IMR-90 (cell line): ENCODE results near the gene SSBP2. TPM values are rescaled to one million over a fixed set of nuclear protein-coding genes. Genes with fewer than 3 reads are reported as not detected.

Experiments used
- ATAC-seq: fragments of 200-7000 bp; cut with Tn5 transposase; 2 replicates; pipeline ENCODE4 v1.9.1; 2020; ENCODE audit warnings: low read depth, mild to moderate bottlenecking, moderate library complexity
- BruUV-seq: library from RNA; stranded (reverse); fragments of 400-500 nt; replicated peaks from 2 replicates; lab custom pipeline; 2021; lab: Mats Ljungman, UMichigan
- CTCF ChIA-PET: fragments of 300-600 bp; formaldehyde crosslinking; extraction: SDS; loops from one replicate; lab custom pipeline; 2021; ENCODE audit warnings: antibody characterized with exemption; lab: Yijun Ruan, JAX
- POLR2A ChIA-PET: fragments of 300-600 bp; sonication (Branson Sonifier 250); formaldehyde crosslinking; loops from one replicate; lab custom pipeline; 2022; ENCODE audit warnings: antibody characterized with exemption; ENCODE audit not compliant: unreplicated experiment; lab: Charles Lee
- DNase-seq: peaks from one replicate; pipeline ENCODE4 v3.0.0; 2013
- H2AFZ ChIP-seq: replicated peaks from 2 replicates; pipeline ENCODE3; 2013; ENCODE audit warnings: low read length, mild to moderate bottlenecking; ENCODE audit not compliant: poor library complexity
- H2AK5ac ChIP-seq: 2 replicates; pipeline ENCODE4 v1.6.1; 2013; ENCODE audit warnings: low read depth, low read length, inconsistent platforms
- H2AK9ac ChIP-seq: replicated peaks from 2 replicates; pipeline ENCODE3; 2013; ENCODE audit warnings: mild to moderate bottlenecking, low read depth, low read length, moderate library complexity; ENCODE audit not compliant: poor library complexity
- H2BK120ac ChIP-seq: 2 replicates; pipeline ENCODE4 v1.6.1; 2013; ENCODE audit warnings: low read depth, low read length, inconsistent platforms
- H2BK15ac ChIP-seq: 3 replicates; pipeline ENCODE4 v1.6.1; 2013; ENCODE audit warnings: low read depth, low read length, inconsistent platforms
- H2BK20ac ChIP-seq: 2 replicates; pipeline ENCODE4 v1.6.1; 2013; ENCODE audit warnings: low read depth, mild to moderate bottlenecking, inconsistent platforms, low read length, moderate library complexity
- H2BK5ac ChIP-seq: 2 replicates; pipeline ENCODE4 v1.6.1; 2013; ENCODE audit warnings: mild to moderate bottlenecking, low read depth, low read length, inconsistent platforms; ENCODE audit not compliant: poor library complexity, severe bottlenecking
- H3K14ac ChIP-seq: replicated peaks from 2 replicates; pipeline ENCODE4 v1.6.1; 2013; ENCODE audit warnings: low read depth, low read length, inconsistent platforms
- H3K18ac ChIP-seq: 2 replicates; pipeline ENCODE4 v1.6.1; 2013; ENCODE audit warnings: low read depth, low read length, control low read depth
- H3K23ac ChIP-seq: 2 replicates; pipeline ENCODE4 v1.6.1; 2013; ENCODE audit warnings: low read depth, low read length, inconsistent platforms
- H3K27ac ChIP-seq: 2 replicates; pipeline ENCODE4 v1.5.1; 2013; ENCODE audit warnings: mild to moderate bottlenecking, control low read depth, low read length; ENCODE audit not compliant: insufficient read depth
- H3K27me3 ChIP-seq: 2 replicates; pipeline ENCODE4 v1.6.1; 2013; ENCODE audit warnings: low read length; ENCODE audit not compliant: control insufficient read depth, insufficient read depth
- H3K36me3 ChIP-seq: 2 replicates; pipeline ENCODE4 v1.6.1; 2013; ENCODE audit warnings: low read length, mixed read lengths; ENCODE audit not compliant: control insufficient read depth, insufficient read depth
- H3K4ac ChIP-seq: 2 replicates; pipeline ENCODE4 v1.6.1; 2013; ENCODE audit warnings: low read depth, low read length, inconsistent platforms
- H3K4me1 ChIP-seq: 2 replicates; pipeline ENCODE4 v1.6.1; 2013; ENCODE audit warnings: low read length, mixed read lengths; ENCODE audit not compliant: control insufficient read depth, insufficient read depth
- H3K4me2 ChIP-seq: 2 replicates; pipeline ENCODE4 v1.6.1; 2013; ENCODE audit warnings: low read depth, mild to moderate bottlenecking, control low read depth, low read length, moderate library complexity
- H3K4me3 ChIP-seq: 2 replicates; pipeline ENCODE4 v1.5.1; 2013; ENCODE audit warnings: low read depth, mild to moderate bottlenecking, control low read depth, low read length, moderate library complexity; ENCODE audit not compliant: insufficient read depth
- H3K56ac ChIP-seq: 2 replicates; pipeline ENCODE4 v1.6.1; 2013; ENCODE audit warnings: low read length, inconsistent platforms; ENCODE audit not compliant: insufficient read depth; ENCODE audit errors: extremely low read depth
- H3K79me1 ChIP-seq, 2 experiments: 2 replicates each; pipeline ENCODE4 v1.6.1; 2013; ENCODE audit warnings: low read length in 2 of 2, inconsistent platforms in 1 of 2, low read depth in 1 of 2
- H3K9ac ChIP-seq: 2 replicates; pipeline ENCODE4 v1.6.1; 2013; ENCODE audit warnings: low read depth, low read length, control low read depth
- H3K9me1 ChIP-seq: 2 replicates; pipeline ENCODE4 v1.6.1; 2013; ENCODE audit warnings: low read length, inconsistent platforms; ENCODE audit not compliant: insufficient read depth
- H3K9me3 ChIP-seq: 2 replicates; pipeline ENCODE4 v1.6.1; 2013; ENCODE audit warnings: low read length; ENCODE audit not compliant: control insufficient read depth, insufficient read depth
- H4K20me1 ChIP-seq: 2 replicates; pipeline ENCODE4 v1.6.1; 2013; ENCODE audit warnings: low read length, inconsistent platforms; ENCODE audit not compliant: insufficient read depth
- H4K5ac ChIP-seq: 2 replicates; pipeline ENCODE4 v1.6.1; 2013; ENCODE audit warnings: mild to moderate bottlenecking, low read depth, low read length, control low read depth
- H4K8ac ChIP-seq, 2 experiments: 2 replicates each; pipeline ENCODE4 v1.6.1; 2013; ENCODE audit warnings: low read depth in 2 of 2, low read length in 2 of 2, control low read depth in 1 of 2, inconsistent platforms in 1 of 2
- H4K91ac ChIP-seq: 2 replicates; pipeline ENCODE4 v1.6.1; 2013; ENCODE audit warnings: low read depth, low read length, inconsistent platforms; ENCODE audit not compliant: insufficient read depth
- CEBPB ChIP-seq: IDR thresholded peaks from 2 replicates; pipeline ENCODE4 v1.6.1; 2012; ENCODE audit warnings: low read depth, low read length, improper control_type of control experiment
- NFE2L2 ChIP-seq: fragments of 150-350 bp; IDR thresholded peaks from 2 replicates; pipeline ENCODE4 v1.6.1; 2016; ENCODE audit warnings: low read depth, mild to moderate bottlenecking, low read length
- WGBS, 2 experiments: methylation state at CpG; one replicate each; pipeline versions ENCODE4 v1.1.5 to v1.1.7; 2013; ENCODE audit warnings: missing lambda C conversion rate in 2 of 2; ENCODE audit not compliant: insufficient read length in 1 of 2; ENCODE audit errors: extremely low coverage in 2 of 2; 5-methylcytosine and 5-hydroxymethylcytosine counted together
- dilution Hi-C: fragments of 300-500 bp; cut with HindIII; formaldehyde crosslinking; loops from one replicate; pipeline ENCODE4 v1.14.3; 2018; ENCODE audit warnings: low sequenced_read_pairs; ENCODE audit not compliant: unreplicated experiment
- in situ Hi-C: fragments of 300-500 bp; cut with MboI; formaldehyde crosslinking; loops from 3 replicates; pipeline ENCODE4 v1.14.3; 2019; ENCODE audit warnings: low sequenced_read_pairs, inconsistent platforms, mixed read lengths
- intact Hi-C: fragments of 100-400 bp; cut with micrococcal nuclease; formaldehyde crosslinking; loops from 2 replicates; pipeline ENCODE4 v1.10.0; 2022
- polyA plus RNA-seq, 3 experiments: library from polyadenylated mRNA; depleted of rRNA; stranded (reverse); fragments of >200 nt; gene quantifications; 2 replicates each; pipeline ENCODE4 v1.2.3, GENCODE V29; 2012; ENCODE audit warnings: low replicate concordance in 1 of 3
- total RNA-seq: library from RNA; depleted of rRNA; stranded (reverse); fragments of >200 nt; gene quantifications from 2 replicates; pipeline ENCODE4 v1.2.3, GENCODE V29; 2012

Gene SSBP2
- total and polyA plus RNA-seq, 2 of the 4 experiments (the other 2 are of a cell fraction) = 38.4 to 42.7 TPM

- CTCF ChIA-PET = no interaction called here
- no CpG with 5 or more reads among the region's 3 CpGs for WGBS, 2 experiments
- H2BK15ac ChIP-seq = no peak overlapping the region
- H3K14ac ChIP-seq = no peak overlapping the region
- intact Hi-C loops = no loop called here
- no peak overlapping the region for H3K9ac ChIP-seq
- no peak overlapping the region for H2BK120ac ChIP-seq
- no peak overlapping the region for H2AFZ ChIP-seq
- H3K56ac ChIP-seq = no peak overlapping the region
- H3K4ac ChIP-seq = no peak overlapping the region
- H3K79me1 ChIP-seq = no peaks in the 10 kb centered on the region
- H3K27me3 ChIP-seq = no peaks in the 10 kb centered on the region
- ATAC-seq (no peak), DNase-seq (peak; percentile 60)
- peaks cover 8% of the 10 kb centered on the region for H3K4me1 ChIP-seq
- no peak overlapping the region for H3K18ac ChIP-seq
- TF ChIP-seq CEBPB (peak; percentile 29; the same call in 1 of the 2 replicates), NFE2L2 (no peak)
- no peak overlapping the region for H3K27ac ChIP-seq
- BruUV-seq = no TSS peak
- dilution Hi-C loops = no loop called here
- H4K20me1 ChIP-seq = no peaks in the 10 kb centered on the region
- no peak overlapping the region for H4K91ac ChIP-seq
- H3K4me2 ChIP-seq = no peak overlapping the region
- in situ Hi-C loops = no loop called here
- H2BK20ac ChIP-seq = no peak overlapping the region
- H3K9me3 ChIP-seq = no peaks in the 10 kb centered on the region
- H2BK5ac ChIP-seq = no peak overlapping the region
- H3K23ac ChIP-seq = no peak overlapping the region
- no peak overlapping the region for H4K5ac ChIP-seq
- no peak overlapping the region for H2AK5ac ChIP-seq
- H3K4me3 ChIP-seq = no peak overlapping the region
- POLR2A ChIA-PET = no interaction called here
- H2AK9ac ChIP-seq = no peak overlapping the region
- H3K36me3 ChIP-seq = no peaks in the 10 kb centered on the region
- peaks cover under 1% of the 10 kb centered on the region; the same call in 1 of the 2 replicates for H3K9me1 ChIP-seq
- H4K8ac ChIP-seq = no peak overlapping the region
Observed at GRCh38 chr5:81782811-81783210, 31.9 kb upstream of the SSBP2 start.
